Measurements from ENCODE around the gene PRSS23. TPM values are rescaled to one million over a fixed set of nuclear protein-coding genes. Genes with fewer than 3 reads are reported as not detected.

PRSS23 gene
- total RNA-seq, 2 experiments from 2014 or later, result 3.7 to 4.0 TPM

DNA sequence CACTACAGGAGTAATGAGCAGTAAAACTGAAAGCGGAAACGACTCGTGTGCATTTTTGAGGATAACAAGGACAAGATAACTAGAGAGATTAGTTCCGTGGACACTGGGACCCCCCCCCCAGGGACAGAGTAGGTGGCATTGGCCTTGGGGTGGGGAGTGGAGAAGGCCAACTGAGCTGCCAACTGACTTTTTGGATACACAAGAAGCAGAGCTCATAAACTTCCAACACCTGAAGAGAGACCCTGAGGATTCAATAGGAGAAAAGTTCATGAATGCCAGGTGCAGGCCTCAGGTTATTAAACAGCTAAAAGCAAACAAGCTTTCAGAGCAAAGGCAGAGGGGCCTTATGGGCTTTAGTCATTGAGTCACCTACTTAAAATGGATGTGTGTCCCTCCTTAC is 17.6 kb upstream of the PRSS23 start:
- Mint-ChIP-seq H3K9me3 (no peaks in the 10 kb centered on the region), H3K36me3 (no peaks in the 10 kb centered on the region), H3K4me1 (no peaks in the 10 kb centered on the region), H3K27ac (no peak overlapping the region), H3K27me3 (peaks cover 35% of the 10 kb centered on the region), H3K4me3 (no peak overlapping the region)
- DNase-seq, result no peak

GRCh38 chr11:86783661-86784060 is 16.7 kb upstream of the PRSS23 start:
- H3K4me1 Mint-ChIP-seq, result no peaks in the 10 kb centered on the region
- H3K27ac Mint-ChIP-seq, result no peak overlapping the region
- H3K36me3 Mint-ChIP-seq, result no peaks in the 10 kb centered on the region
- no peaks in the 10 kb centered on the region for H3K9me3 Mint-ChIP-seq
- no peak for DNase-seq
- H3K4me3 Mint-ChIP-seq, result no peak overlapping the region
- H3K27me3 Mint-ChIP-seq, result peaks cover 29% of the 10 kb centered on the region

DNA sequence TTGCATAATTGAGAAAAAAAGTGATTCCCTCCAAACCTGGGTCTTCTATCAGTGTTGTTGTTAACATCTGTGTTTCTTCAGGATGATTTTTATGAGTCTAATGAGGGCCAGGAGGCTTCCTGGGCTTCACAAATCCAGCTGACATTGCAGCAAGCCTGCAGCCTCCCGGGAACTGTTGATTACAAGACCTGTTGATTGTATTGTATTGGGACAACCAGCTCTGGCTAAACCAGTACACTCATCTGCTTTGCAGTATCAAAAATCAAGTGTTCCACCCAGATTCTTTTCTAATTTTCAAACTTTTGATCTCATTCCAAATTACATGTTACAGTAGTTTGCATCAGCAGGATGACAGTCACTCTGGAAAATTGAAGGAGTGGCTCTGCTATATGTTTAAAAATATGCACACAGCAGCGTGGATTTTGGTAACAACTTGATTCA is 16.1 kb upstream of the PRSS23 start:
- Mint-ChIP-seq H3K9me3 (no peaks in the 10 kb centered on the region), H3K27me3 (peaks cover 29% of the 10 kb centered on the region), H3K4me1 (no peaks in the 10 kb centered on the region), H3K36me3 (no peaks in the 10 kb centered on the region), H3K27ac (no peak overlapping the region), H3K4me3 (no peak overlapping the region)
- DNase-seq, result no peak

DNA sequence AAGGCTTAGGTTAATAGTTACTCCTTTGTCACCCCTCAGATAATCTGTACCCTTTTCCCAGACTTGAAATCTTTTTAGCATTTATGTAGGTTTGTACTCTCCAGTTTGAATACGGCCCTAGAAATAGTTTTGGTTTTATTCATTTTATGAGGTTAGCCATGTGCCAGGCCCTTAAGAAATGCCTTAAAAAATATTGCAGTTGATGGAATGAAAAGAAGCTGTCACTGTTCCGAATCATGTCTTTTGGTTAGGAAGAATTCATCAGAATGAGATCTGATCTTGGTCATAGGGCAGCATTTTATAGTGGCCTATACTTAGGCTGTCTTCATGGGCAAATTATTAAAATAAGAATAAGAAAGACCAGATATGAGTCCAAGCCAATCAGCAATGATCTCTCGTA is 14.8 kb upstream of the PRSS23 start:
- H3K4me3 Mint-ChIP-seq, result no peak overlapping the region
- H3K36me3 Mint-ChIP-seq, result no peaks in the 10 kb centered on the region
- no peak overlapping the region for H3K27ac Mint-ChIP-seq
- no peak for DNase-seq
- H3K4me1 Mint-ChIP-seq, result no peaks in the 10 kb centered on the region
- H3K9me3 Mint-ChIP-seq, result no peaks in the 10 kb centered on the region
- H3K27me3 Mint-ChIP-seq, result peaks cover 23% of the 10 kb centered on the region

DNA sequence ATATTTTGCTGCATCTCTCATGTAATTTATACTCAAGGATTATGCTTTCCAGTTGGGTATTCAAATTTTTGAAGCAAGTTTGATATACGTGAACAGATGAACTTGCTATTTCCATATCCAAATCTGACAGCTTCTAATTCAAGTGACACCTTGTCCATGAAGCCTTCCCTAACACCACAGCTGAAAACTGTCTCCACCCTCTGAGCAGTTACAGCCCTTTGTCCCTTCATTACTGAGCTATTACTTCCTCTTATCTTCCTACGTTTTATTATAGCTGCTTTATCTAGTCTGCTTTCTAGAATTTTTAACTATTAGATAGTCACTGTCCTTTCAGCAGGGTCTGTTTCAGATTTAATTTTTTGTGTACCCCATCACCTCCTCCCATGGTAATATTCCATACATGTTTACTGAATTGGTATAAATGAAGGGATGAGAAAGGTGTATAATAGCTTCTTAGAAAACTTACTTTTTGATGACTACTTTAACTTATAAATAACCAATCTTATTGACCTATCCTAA is 13.3 kb upstream of the PRSS23 start:
- Mint-ChIP-seq H3K27ac (no peak overlapping the region), H3K4me1 (no peaks in the 10 kb centered on the region), H3K4me3 (no peak overlapping the region), H3K27me3 (peaks cover 19% of the 10 kb centered on the region), H3K9me3 (no peaks in the 10 kb centered on the region), H3K36me3 (no peaks in the 10 kb centered on the region)
- no peak for DNase-seq

- Mint-ChIP-seq H3K4me1 (no peaks in the 10 kb centered on the region), H3K27me3 (peaks cover 20% of the 10 kb centered on the region), H3K36me3 (no peaks in the 10 kb centered on the region), H3K4me3 (no peak overlapping the region), H3K27ac (no peak overlapping the region), H3K9me3 (no peaks in the 10 kb centered on the region)
- DNase-seq, result no peak
Measured at GRCh38 chr11:86787656-86788055, 12.7 kb upstream of the PRSS23 start.

GRCh38 chr11:86790195-86790725 is 10.1 kb upstream of the PRSS23 start:
- no peak overlapping the region for H3K27ac Mint-ChIP-seq
- no peak overlapping the region for H3K4me3 Mint-ChIP-seq
- H3K9me3 Mint-ChIP-seq, result no peaks in the 10 kb centered on the region
- no peaks in the 10 kb centered on the region for H3K4me1 Mint-ChIP-seq
- no peaks in the 10 kb centered on the region for H3K36me3 Mint-ChIP-seq
- no peak for DNase-seq
- H3K27me3 Mint-ChIP-seq, result peaks cover 28% of the 10 kb centered on the region

DNA sequence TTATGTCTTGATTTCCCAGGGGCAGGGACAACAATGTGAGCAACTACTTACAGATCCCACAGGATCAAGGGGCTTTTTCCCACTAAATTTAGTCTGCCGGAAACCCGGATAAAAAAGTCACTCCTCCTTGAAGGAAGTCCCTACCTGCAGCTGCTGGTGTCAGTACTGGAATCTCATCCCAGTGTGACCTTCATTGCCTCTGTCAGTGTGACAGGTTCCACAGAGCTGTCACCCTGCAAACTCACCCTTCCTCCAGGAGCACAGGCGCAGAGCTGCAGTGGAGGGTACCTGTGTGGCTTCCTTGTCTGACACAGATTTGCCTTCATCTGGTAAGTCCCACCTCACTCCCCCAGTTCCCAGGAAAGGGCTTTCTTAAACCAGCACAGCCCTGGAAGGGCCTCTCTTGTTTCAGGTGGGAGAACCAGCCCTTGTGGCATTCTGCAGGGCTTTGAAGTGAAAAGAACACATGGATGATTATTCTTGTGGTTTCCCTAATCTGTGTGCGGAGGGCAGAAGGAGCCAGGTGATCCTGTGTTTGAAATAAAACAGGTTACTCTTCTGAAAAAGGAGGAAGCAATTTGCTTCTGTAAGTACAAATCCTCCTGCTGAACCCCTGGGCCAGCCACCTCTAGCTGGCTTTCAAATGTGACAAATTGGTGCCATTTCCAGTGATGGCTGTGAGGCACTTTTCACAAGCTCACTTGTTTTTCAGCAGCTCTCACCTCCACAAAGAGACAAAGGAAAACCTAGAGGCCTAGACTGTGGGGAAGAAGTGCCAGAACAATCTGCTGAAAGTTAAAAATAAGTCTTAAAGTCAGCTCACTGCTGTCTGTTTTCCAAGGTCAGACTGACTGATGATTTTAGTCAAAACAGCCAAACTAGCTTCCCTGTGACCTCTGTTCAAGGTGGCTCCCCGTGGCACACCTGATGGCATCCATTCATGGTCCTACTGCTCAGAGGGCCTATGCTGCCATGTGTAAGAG is 9.2 kb upstream of the PRSS23 start:
- no peak for DNase-seq
- peaks cover 35% of the 10 kb centered on the region for H3K27me3 Mint-ChIP-seq
- no peaks in the 10 kb centered on the region for H3K4me1 Mint-ChIP-seq
- no peaks in the 10 kb centered on the region for H3K36me3 Mint-ChIP-seq
- no peak overlapping the region for H3K4me3 Mint-ChIP-seq
- no peak overlapping the region for H3K27ac Mint-ChIP-seq
- H3K9me3 Mint-ChIP-seq, result no peaks in the 10 kb centered on the region

- no peak overlapping the region for H3K27ac Mint-ChIP-seq
- no peak overlapping the region for H3K4me3 Mint-ChIP-seq
- peaks cover 37% of the 10 kb centered on the region for H3K27me3 Mint-ChIP-seq
- H3K9me3 Mint-ChIP-seq, result no peaks in the 10 kb centered on the region
- H3K4me1 Mint-ChIP-seq, result no peaks in the 10 kb centered on the region
- no peaks in the 10 kb centered on the region for H3K36me3 Mint-ChIP-seq
- DNase-seq, result no peak
Measured at GRCh38 chr11:86792150-86792549, 8.2 kb upstream of the PRSS23 start.

- no peaks in the 10 kb centered on the region for H3K36me3 Mint-ChIP-seq
- H3K9me3 Mint-ChIP-seq, result no peaks in the 10 kb centered on the region
- H3K4me3 Mint-ChIP-seq, result no peak overlapping the region
- peaks cover 41% of the 10 kb centered on the region for H3K27me3 Mint-ChIP-seq
- DNase-seq, result no peak
- no peaks in the 10 kb centered on the region for H3K4me1 Mint-ChIP-seq
- no peak overlapping the region for H3K27ac Mint-ChIP-seq
Measured at GRCh38 chr11:86793307-86793706, 7.0 kb upstream of the PRSS23 start.

DNA sequence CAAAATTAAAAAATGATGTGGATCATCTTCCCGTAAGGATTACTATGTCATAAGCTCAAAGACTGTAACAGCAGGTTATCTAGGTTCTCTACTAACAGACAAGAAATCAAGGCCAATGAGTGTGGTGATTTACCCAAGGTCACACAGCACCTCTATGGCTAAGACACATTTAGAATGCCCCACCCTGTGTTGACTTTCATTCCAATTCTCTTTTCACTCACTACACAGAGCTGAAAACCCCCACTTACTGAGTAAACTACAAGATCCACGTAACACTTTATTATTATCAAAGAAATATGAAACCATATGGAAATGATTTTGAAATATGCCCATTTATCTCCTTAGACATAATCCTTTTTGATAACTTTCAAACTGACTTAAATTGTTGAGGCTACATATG is 4.8 kb upstream of the PRSS23 start:
- no peaks in the 10 kb centered on the region for H3K9me3 Mint-ChIP-seq
- peaks cover 2% of the 10 kb centered on the region for H3K4me1 Mint-ChIP-seq
- no peaks in the 10 kb centered on the region for H3K36me3 Mint-ChIP-seq
- peaks cover 49% of the 10 kb centered on the region for H3K27me3 Mint-ChIP-seq
- no peak for DNase-seq
- no peak overlapping the region for H3K4me3 Mint-ChIP-seq
- H3K27ac Mint-ChIP-seq, result no peak overlapping the region

DNA sequence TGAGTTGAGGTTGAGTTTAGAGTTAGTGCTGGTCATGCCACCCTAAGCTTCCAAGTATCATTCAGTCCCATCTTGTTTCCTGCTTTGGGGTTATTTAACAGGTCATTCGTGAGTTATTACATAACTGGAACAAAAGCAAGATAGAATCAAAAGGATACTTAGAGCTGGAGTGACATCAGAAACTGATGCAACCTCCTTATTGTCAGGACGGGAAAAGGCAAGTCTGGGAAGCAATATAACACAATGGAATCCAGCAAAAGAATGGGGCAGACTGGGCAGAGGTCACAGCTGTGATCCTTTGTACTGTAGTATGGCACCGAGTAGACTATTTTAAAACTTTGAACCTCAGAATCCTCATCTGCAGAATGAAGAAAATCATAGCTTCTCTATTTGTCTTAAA is 4.4 kb upstream of the PRSS23 start:
- no peak overlapping the region for H3K27ac Mint-ChIP-seq

GRCh38 chr11:86797133-86797532 is 3.2 kb upstream of the PRSS23 start:
- Mint-ChIP-seq H3K27ac (no peak overlapping the region), H3K27me3 (peaks cover 65% of the 10 kb centered on the region), H3K4me3 (no peak overlapping the region), H3K4me1 (peaks cover 6% of the 10 kb centered on the region), H3K9me3 (no peaks in the 10 kb centered on the region), H3K36me3 (no peaks in the 10 kb centered on the region)
- DNase-seq, result no peak

More for the DNA sequence above, 4.4 kb upstream of the PRSS23 start:
- H3K27me3 Mint-ChIP-seq, result peaks cover 53% of the 10 kb centered on the region
- DNase-seq, result no peak
- peaks cover 2% of the 10 kb centered on the region for H3K4me1 Mint-ChIP-seq
- no peaks in the 10 kb centered on the region for H3K9me3 Mint-ChIP-seq
- H3K4me3 Mint-ChIP-seq, result no peak overlapping the region
- no peaks in the 10 kb centered on the region for H3K36me3 Mint-ChIP-seq

DNA sequence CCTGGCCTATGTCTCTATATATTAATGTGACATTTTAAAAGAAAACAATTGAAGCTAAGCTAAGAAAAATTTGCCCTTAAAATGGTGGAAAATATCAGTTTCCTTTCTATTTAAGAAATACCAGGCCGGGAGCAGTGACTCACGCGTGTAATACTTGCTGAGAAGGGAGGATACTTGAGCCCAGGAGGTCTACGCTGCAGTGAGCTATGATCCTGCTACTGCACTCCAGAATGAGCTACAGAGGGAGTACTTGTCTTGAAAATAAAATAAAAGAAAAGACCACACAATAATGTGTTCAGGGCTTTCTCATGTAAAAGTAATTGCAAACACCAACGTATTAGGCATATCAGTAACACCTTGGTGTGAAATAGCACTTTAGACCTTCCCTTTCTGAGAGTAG is 1.4 kb upstream of the PRSS23 start:
- H3K36me3 Mint-ChIP-seq, result peaks cover 2% of the 10 kb centered on the region
- H3K4me1 Mint-ChIP-seq, result peaks cover 24% of the 10 kb centered on the region
- H3K27ac Mint-ChIP-seq, result no peak overlapping the region
- H3K27me3 Mint-ChIP-seq, result peaks cover 74% of the 10 kb centered on the region
- no peak overlapping the region for H3K4me3 Mint-ChIP-seq
- no peak for DNase-seq
- peaks cover 3% of the 10 kb centered on the region for H3K9me3 Mint-ChIP-seq

DNA sequence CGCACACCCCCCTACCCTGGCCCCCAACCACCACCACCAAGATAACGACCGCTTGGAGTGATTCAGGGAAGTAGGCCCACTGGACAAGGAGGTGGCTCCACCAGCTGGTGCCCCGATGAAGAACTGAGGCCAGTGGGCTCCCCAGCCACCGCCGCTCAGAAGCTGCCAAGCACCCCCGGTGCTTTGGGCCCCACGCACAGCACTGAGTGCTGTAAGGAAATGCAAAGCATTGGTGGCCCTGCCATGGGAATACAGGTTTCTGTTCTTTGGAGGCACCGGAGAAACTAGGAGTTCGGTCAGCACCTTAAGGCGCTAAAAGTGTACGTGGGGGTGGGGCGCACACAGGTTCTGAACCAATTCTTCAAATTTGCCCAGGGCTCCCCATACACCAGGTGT is 664 bp upstream of the PRSS23 start:
- Mint-ChIP-seq H3K27me3 (peaks cover 79% of the 10 kb centered on the region), H3K4me3 (no peak overlapping the region), H3K4me1 (peaks cover 24% of the 10 kb centered on the region), H3K9me3 (peaks cover 3% of the 10 kb centered on the region), H3K27ac (no peak overlapping the region), H3K36me3 (peaks cover 4% of the 10 kb centered on the region)
- no peak for DNase-seq

DNA sequence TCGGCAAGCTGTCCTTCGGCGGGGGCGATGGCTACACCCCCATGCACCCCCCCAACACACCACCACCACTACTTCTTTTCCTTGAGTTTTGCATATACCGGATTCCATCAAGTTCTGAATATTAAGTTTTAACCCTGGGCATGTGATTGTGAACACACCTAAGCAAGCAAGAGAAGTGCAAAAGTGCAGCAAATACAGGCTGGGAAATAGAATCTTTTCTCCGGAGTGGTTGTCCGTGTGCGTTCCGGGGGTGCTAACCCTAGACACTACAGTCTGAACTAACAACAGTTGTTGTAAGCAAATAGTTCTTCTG is 574 bp downstream of the PRSS23 start:
- peaks cover 79% of the 10 kb centered on the region for H3K27me3 Mint-ChIP-seq
- no peak for DNase-seq
- H3K36me3 Mint-ChIP-seq, result peaks cover 6% of the 10 kb centered on the region
- peak overlapping the region; percentile 73 for H3K4me3 Mint-ChIP-seq
- peak overlapping the region; percentile 25 for H3K27ac Mint-ChIP-seq
- H3K9me3 Mint-ChIP-seq, result peaks cover 3% of the 10 kb centered on the region
- H3K4me1 Mint-ChIP-seq, result peaks cover 30% of the 10 kb centered on the region
